Activated CD8-positive, alpha-beta T cell treated with anti-CD3 and anti-CD28 coated beads, Interleukin-2, amount 10 ng/mL, durations not matched to agents 7 days and 5 days (primary cell): ENCODE measurements around the gene PRKAB1. TPM values are rescaled to one million over a fixed set of nuclear protein-coding genes. Genes with fewer than 3 reads are reported as not detected.

Experiments
- ATAC-seq: fragments of 150-1000 bp; cut with Tn5 transposase; one replicate; pipeline ENCODE4 v1.10.0; 2021; ENCODE audit warnings: moderate library complexity
- CTCF ChIA-PET: fragments of 350-600 bp; sonication (Branson Sonifier 250); formaldehyde crosslinking; loops from one replicate; lab custom pipeline; 2021; ENCODE audit warnings: antibody characterized with exemption; lab: Charles Lee
- POLR2A ChIA-PET: fragments of 350-600 bp; sonication (Branson Sonifier 250); formaldehyde crosslinking; loops from one replicate; lab custom pipeline; 2021; ENCODE audit warnings: antibody characterized with exemption; lab: Charles Lee
- DNase-seq: peaks from one replicate; pipeline ENCODE4 v3.0.0-alpha.2; 2020
- H3K27ac Mint-ChIP-seq: one replicate; pipeline ENCODE4 v1.8.0; 2021; ENCODE audit warnings: mild to moderate bottlenecking, mixed read lengths
- H3K27me3 Mint-ChIP-seq: one replicate; pipeline ENCODE4 v1.8.0; 2021; ENCODE audit warnings: low read depth, mixed read lengths
- H3K36me3 Mint-ChIP-seq: one replicate; pipeline ENCODE4 v1.8.0; 2021; ENCODE audit warnings: low read depth, mixed read lengths
- H3K4me1 Mint-ChIP-seq: one replicate; pipeline ENCODE4 v1.8.0; 2021; ENCODE audit warnings: low read depth, mixed read lengths
- H3K4me3 Mint-ChIP-seq: one replicate; pipeline ENCODE4 v1.8.0; 2021; ENCODE audit warnings: mild to moderate bottlenecking, mixed read lengths
- H3K9me3 Mint-ChIP-seq: one replicate; pipeline ENCODE4 v1.8.0; 2022; ENCODE audit warnings: mixed read lengths; ENCODE audit not compliant: insufficient read depth
- total RNA-seq, 2 experiments: library from RNA; stranded (reverse); gene quantifications; one replicate each; pipeline ENCODE4 v1.2.3, GENCODE V29; 2021

Gene PRKAB1
- total RNA-seq, 2 experiments from 2014 or later, result 31.7 to 33.1 TPM

- peaks cover 30% of the 10 kb centered on the region for H3K4me1 Mint-ChIP-seq
- POLR2A ChIA-PET, result no interaction called here
- DNase-seq, result no peak
- no peak overlapping the region for H3K27ac Mint-ChIP-seq
- ATAC-seq, result no peak
- no peak overlapping the region for H3K4me3 Mint-ChIP-seq
- H3K36me3 Mint-ChIP-seq, result peaks cover 89% of the 10 kb centered on the region
- no peaks in the 10 kb centered on the region for H3K27me3 Mint-ChIP-seq
- no peaks in the 10 kb centered on the region for H3K9me3 Mint-ChIP-seq
- CTCF ChIA-PET, result interaction anchor here (3.5 kb wide), 1 partner anchor 9 kb away, joined by 11 read pairs; the partner anchor contains the start of gene PRKAB1
These were observed 8.6 kb downstream of the PRKAB1 start for GRCh38 chr12:119676573-119676972.

- DNase-seq (no peak), ATAC-seq (no peak)
- peaks cover 28% of the 10 kb centered on the region for H3K4me1 Mint-ChIP-seq
- CTCF ChIA-PET, result interaction anchor here (3.5 kb wide), 1 partner anchor 10 kb away, joined by 11 read pairs; the partner anchor contains the start of gene PRKAB1
- H3K36me3 Mint-ChIP-seq, result peaks cover 83% of the 10 kb centered on the region
- POLR2A ChIA-PET, result interaction anchor here (0.8 kb wide), 1 partner anchor 10 kb away, joined by 3 read pairs; the partner anchor contains the start of gene PRKAB1
- H3K27me3 Mint-ChIP-seq, result no peaks in the 10 kb centered on the region
- no peak overlapping the region for H3K4me3 Mint-ChIP-seq
- no peaks in the 10 kb centered on the region for H3K9me3 Mint-ChIP-seq
- H3K27ac Mint-ChIP-seq, result no peak overlapping the region
These were observed 10.5 kb downstream of the PRKAB1 start for GRCh38 chr12:119678459-119678858.

- no peak for DNase-seq
- no peak for ATAC-seq
- no peak overlapping the region for H3K27ac Mint-ChIP-seq
- H3K4me1 Mint-ChIP-seq, result peaks cover 24% of the 10 kb centered on the region
- ChIA-PET CTCF (interaction anchor here (3.5 kb wide), 1 partner anchor 11 kb away, joined by 11 read pairs; the partner anchor contains the start of gene PRKAB1), POLR2A (interaction anchor here (0.8 kb wide), 1 partner anchor 11 kb away, joined by 3 read pairs; the partner anchor contains the start of gene PRKAB1)
- H3K9me3 Mint-ChIP-seq, result no peaks in the 10 kb centered on the region
- H3K36me3 Mint-ChIP-seq, result peaks cover 79% of the 10 kb centered on the region
- H3K27me3 Mint-ChIP-seq, result no peaks in the 10 kb centered on the region
- H3K4me3 Mint-ChIP-seq, result no peak overlapping the region
These were observed 11.1 kb downstream of the PRKAB1 start for GRCh38 chr12:119679081-119679480.

GRCh38 chr12:119679490-119679889 is 11.6 kb downstream of the PRKAB1 start:
- Mint-ChIP-seq H3K36me3 (peaks cover 77% of the 10 kb centered on the region), H3K27ac (peak overlapping the region; percentile 39), H3K9me3 (no peaks in the 10 kb centered on the region), H3K27me3 (no peaks in the 10 kb centered on the region), H3K4me3 (no peak overlapping the region), H3K4me1 (peaks cover 20% of the 10 kb centered on the region)
- no peak for ATAC-seq
- ChIA-PET CTCF (interaction anchor here (3.5 kb wide), 1 partner anchor 11 kb away, joined by 11 read pairs; the partner anchor contains the start of gene PRKAB1), POLR2A (no interaction called here)
- no peak for DNase-seq

DNA sequence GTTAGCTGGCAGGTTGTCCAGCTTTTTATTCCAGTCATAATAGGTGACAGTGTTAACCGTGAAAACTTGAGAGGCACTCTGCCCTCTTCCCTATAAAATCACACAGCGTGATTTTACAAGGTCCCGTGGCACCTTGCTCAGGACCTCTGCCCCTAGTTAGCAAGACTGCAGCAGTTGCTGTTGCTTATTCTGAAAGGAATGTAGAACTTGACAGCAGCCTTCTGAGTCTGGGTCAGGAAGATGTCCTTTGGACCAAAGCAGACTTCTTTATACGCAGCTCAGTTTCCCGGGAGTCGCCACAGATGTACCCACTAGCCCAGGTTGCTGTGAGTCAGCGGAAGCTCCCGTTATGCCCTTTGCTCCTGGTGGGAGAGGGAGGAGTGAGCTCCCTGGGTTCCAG is 13.2 kb downstream of the PRKAB1 start:
- ChIA-PET POLR2A (interaction anchor here (0.6 to 2.2 kb wide), 2 partner anchors 13 to 1581 kb away, joined by 3 to 9 read pairs; partner anchors contain the start of gene PRKAB1), CTCF (interaction anchor here (1.0 to 3.5 kb wide), 2 partner anchors 9 to 13 kb away, joined by 3 to 23 read pairs; partner anchors contain the start of gene PRKAB1)
- no peak overlapping the region for H3K4me3 Mint-ChIP-seq
- H3K27ac Mint-ChIP-seq, result no peak overlapping the region
- H3K36me3 Mint-ChIP-seq, result peaks cover 73% of the 10 kb centered on the region
- H3K4me1 Mint-ChIP-seq, result peaks cover 17% of the 10 kb centered on the region
- ATAC-seq (no peak), DNase-seq (no peak)
- no peaks in the 10 kb centered on the region for H3K9me3 Mint-ChIP-seq
- H3K27me3 Mint-ChIP-seq, result no peaks in the 10 kb centered on the region

DNA sequence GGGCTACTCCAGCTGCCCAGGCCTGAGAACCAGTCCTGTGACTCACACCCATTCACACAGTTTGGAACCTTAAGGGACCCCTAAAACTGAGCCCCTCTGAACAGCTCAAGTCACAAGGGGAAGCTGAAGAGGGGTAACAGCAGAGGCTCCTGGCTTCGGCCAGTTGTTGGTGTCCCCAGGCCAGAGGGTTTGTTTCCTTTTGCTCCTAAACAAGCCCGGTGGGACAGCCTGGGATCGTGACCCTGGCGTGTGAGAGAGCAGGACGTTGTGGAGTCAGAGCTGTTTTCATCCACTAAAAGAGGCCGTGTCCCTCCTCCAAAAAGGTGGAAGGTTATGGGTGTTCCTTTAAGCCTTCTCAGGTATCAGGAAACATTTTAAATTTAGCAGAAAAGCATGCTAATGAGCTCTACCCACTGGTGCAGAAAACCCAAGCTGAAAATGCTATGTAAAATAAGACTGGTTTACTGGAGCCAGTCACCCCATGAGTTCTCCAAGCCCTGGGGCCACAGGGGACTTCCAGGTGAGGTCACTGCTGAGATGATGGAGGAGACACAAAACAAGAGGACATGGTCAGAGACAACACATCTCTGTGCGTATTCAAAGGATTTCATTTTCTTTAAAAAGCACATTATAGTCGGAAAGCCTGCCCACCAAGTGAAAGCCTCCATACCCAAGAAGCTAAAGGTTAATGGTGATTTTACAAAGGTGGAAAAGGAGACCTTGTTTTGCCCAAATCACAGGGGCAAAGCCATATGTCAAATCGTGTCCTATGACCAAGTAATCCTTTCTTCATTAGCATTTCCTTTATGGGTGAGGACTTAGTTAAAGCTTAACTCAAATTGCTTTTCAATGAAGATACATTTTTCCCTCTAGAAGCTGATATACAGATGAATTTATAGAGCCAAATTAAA is 14.1 kb downstream of the PRKAB1 start:
- H3K27me3 Mint-ChIP-seq, result no peaks in the 10 kb centered on the region
- ATAC-seq (no peak), DNase-seq (no peak)
- POLR2A ChIA-PET, result interaction anchor here (1.0 to 2.2 kb wide), 2 partner anchors 14 to 30 kb away, joined by 3 to 9 read pairs; partner anchors contain the start of gene PRKAB1
- H3K9me3 Mint-ChIP-seq, result no peaks in the 10 kb centered on the region
- no peak overlapping the region for H3K4me3 Mint-ChIP-seq
- peaks cover 72% of the 10 kb centered on the region for H3K36me3 Mint-ChIP-seq
- peak overlapping the region; percentile 77 for H3K27ac Mint-ChIP-seq
- CTCF ChIA-PET, result interaction anchor here (0.7 to 3.5 kb wide), 4 partner anchors 10 to 98 kb away, joined by 3 to 23 read pairs (median 4); partner anchors contain the start of gene PRKAB1
- H3K4me1 Mint-ChIP-seq, result peaks cover 17% of the 10 kb centered on the region

- H3K4me3 Mint-ChIP-seq, result no peak overlapping the region
- ATAC-seq (peak; percentile 36), DNase-seq (no peak)
- H3K36me3 Mint-ChIP-seq, result peaks cover 73% of the 10 kb centered on the region
- H3K27me3 Mint-ChIP-seq, result no peaks in the 10 kb centered on the region
- H3K27ac Mint-ChIP-seq, result peak overlapping the region; percentile 77
- H3K4me1 Mint-ChIP-seq, result peaks cover 17% of the 10 kb centered on the region
- ChIA-PET POLR2A (interaction anchor here (2.2 kb wide), 1 partner anchor 15 kb away, joined by 9 read pairs; the partner anchor contains the start of gene PRKAB1), CTCF (interaction anchor here (0.7 to 3.5 kb wide), 4 partner anchors 11 to 98 kb away, joined by 3 to 23 read pairs (median 4); partner anchors contain the start of gene PRKAB1)
- no peaks in the 10 kb centered on the region for H3K9me3 Mint-ChIP-seq
These were observed 14.8 kb downstream of the PRKAB1 start for GRCh38 chr12:119682639-119683252.

DNA sequence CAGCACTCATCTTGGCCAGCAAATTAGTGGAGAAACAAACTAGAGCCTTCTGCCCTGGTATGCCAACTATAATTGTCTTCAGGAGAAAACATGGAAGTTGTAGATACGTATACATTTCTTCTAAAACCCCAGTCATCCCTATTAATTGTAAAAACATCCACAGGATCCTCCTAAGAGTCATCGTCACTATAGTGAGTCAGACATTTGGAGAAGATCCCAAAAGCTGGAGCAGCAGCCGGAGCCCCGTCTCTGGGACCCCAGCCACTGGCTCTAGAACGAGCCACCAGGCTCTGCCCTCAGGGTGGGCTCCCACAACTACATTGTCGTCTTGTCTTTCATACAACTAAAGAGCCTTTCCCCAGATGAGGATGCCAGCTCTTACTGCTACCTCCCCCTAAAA is 15.5 kb downstream of the PRKAB1 start:
- no peak overlapping the region for H3K27ac Mint-ChIP-seq
- ATAC-seq (no peak), DNase-seq (no peak)
- H3K4me3 Mint-ChIP-seq, result no peak overlapping the region
- peaks cover 17% of the 10 kb centered on the region for H3K4me1 Mint-ChIP-seq
- H3K36me3 Mint-ChIP-seq, result peaks cover 72% of the 10 kb centered on the region
- POLR2A ChIA-PET, result no interaction called here
- CTCF ChIA-PET, result interaction anchor here (1.9 to 3.5 kb wide), 2 partner anchors 12 to 15 kb away, joined by 6 to 23 read pairs; partner anchors contain the start of gene PRKAB1
- no peaks in the 10 kb centered on the region for H3K27me3 Mint-ChIP-seq
- no peaks in the 10 kb centered on the region for H3K9me3 Mint-ChIP-seq

DNA sequence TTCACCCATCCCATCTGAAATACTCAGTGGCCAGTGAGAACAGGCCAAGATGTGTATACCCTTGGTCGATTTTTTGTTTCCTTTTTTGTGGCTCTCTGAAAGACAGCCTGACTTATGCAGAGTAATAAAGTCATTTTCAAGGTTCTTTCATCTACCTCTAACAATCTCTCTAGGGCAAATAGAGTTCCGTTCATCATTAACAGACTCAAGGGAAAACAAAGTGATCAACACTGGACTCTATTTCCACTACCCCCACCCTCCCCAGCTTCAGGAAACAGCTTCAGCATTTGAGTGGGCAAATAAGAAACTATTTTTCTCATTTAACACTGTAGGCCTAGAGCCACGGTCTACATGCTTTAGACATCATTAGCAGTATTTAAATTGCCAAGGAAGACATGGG is 15.9 kb downstream of the PRKAB1 start:
- Mint-ChIP-seq H3K27ac (no peak overlapping the region), H3K27me3 (no peaks in the 10 kb centered on the region), H3K4me3 (no peak overlapping the region), H3K4me1 (peaks cover 17% of the 10 kb centered on the region), H3K36me3 (peaks cover 71% of the 10 kb centered on the region), H3K9me3 (no peaks in the 10 kb centered on the region)
- ChIA-PET POLR2A (no interaction called here), CTCF (interaction anchor here (3.5 kb wide), 1 partner anchor 12 kb away, joined by 23 read pairs; no protein-coding TSS in a partner anchor)
- ATAC-seq (no peak), DNase-seq (no peak)

GRCh38 chr12:119684711-119685369 is 16.9 kb downstream of the PRKAB1 start:
- Mint-ChIP-seq H3K4me3 (no peak overlapping the region), H3K9me3 (no peaks in the 10 kb centered on the region), H3K4me1 (peaks cover 17% of the 10 kb centered on the region), H3K27me3 (no peaks in the 10 kb centered on the region), H3K27ac (no peak overlapping the region), H3K36me3 (peaks cover 65% of the 10 kb centered on the region)
- ChIA-PET CTCF (no interaction called here), POLR2A (no interaction called here)
- ATAC-seq (no peak), DNase-seq (no peak)

GRCh38 chr12:119685375-119685774 is 17.4 kb downstream of the PRKAB1 start:
- no peak overlapping the region for H3K27ac Mint-ChIP-seq
- ATAC-seq, result no peak
- H3K27me3 Mint-ChIP-seq, result no peaks in the 10 kb centered on the region
- CTCF ChIA-PET, result no interaction called here
- no peaks in the 10 kb centered on the region for H3K9me3 Mint-ChIP-seq
- H3K4me3 Mint-ChIP-seq, result no peak overlapping the region
- no peak for DNase-seq
- POLR2A ChIA-PET, result no interaction called here
- peaks cover 17% of the 10 kb centered on the region for H3K4me1 Mint-ChIP-seq
- H3K36me3 Mint-ChIP-seq, result peaks cover 59% of the 10 kb centered on the region
